Right hindlimb (tissue), 1 donor: ENCODE measurements around the gene INHBB.
"Not testable (repeated sequence)": the region's sequence is repeated elsewhere in the genome, so short reads cannot be mapped to it uniquely, and the experiment has no call there.

Experiments used
- DNase-seq: peaks from one replicate; pipeline ENCODE4 v3.0.0-alpha.2; 2018

Gene INHBB

GRCh38 chr2:120316528-120317179 is 29.3 kb upstream of the INHBB start:
- DNase-seq: no peak

- no peak for DNase-seq
These were observed 28.8 kb upstream of the INHBB start for GRCh38 chr2:120317180-120317533.

- no peak for DNase-seq
These were observed 28.0 kb upstream of the INHBB start for GRCh38 chr2:120317916-120318315.

- peak; percentile 83 for DNase-seq
These were observed 27.3 kb upstream of the INHBB start for GRCh38 chr2:120318626-120319025.

GRCh38 chr2:120319123-120319522 is 26.8 kb upstream of the INHBB start:
- DNase-seq: no peak

GRCh38 chr2:120319686-120320317 is 26.1 kb upstream of the INHBB start:
- DNase-seq: no peak

GRCh38 chr2:120320318-120320851 is 25.6 kb upstream of the INHBB start:
- DNase-seq: no peak

GRCh38 chr2:120320887-120321556 is 24.9 kb upstream of the INHBB start:
- DNase-seq: not testable (repeated sequence)

- DNase-seq: no peak
These were observed 24.1 kb upstream of the INHBB start for GRCh38 chr2:120321721-120322284.

GRCh38 chr2:120322329-120322728 is 23.6 kb upstream of the INHBB start:
- DNase-seq: no peak

GRCh38 chr2:120323214-120323613 is 22.7 kb upstream of the INHBB start:
- DNase-seq: peak; percentile 51

- no peak for DNase-seq
These were observed 22.0 kb upstream of the INHBB start for GRCh38 chr2:120323807-120324399.

GRCh38 chr2:120324933-120325332 is 21.0 kb upstream of the INHBB start:
- DNase-seq: no peak

GRCh38 chr2:120326066-120326465 is 19.9 kb upstream of the INHBB start:
- DNase-seq: no peak

GRCh38 chr2:120330946-120331822 is 14.8 kb upstream of the INHBB start:
- no peak for DNase-seq

- DNase-seq: no peak
These were observed 14.0 kb upstream of the INHBB start for GRCh38 chr2:120331903-120332302.

GRCh38 chr2:120332384-120332783 is 13.6 kb upstream of the INHBB start:
- DNase-seq: no peak

- no peak for DNase-seq
These were observed 11.9 kb upstream of the INHBB start for GRCh38 chr2:120334068-120334467.

- DNase-seq: no peak
These were observed 9.2 kb upstream of the INHBB start for GRCh38 chr2:120336749-120337148.

- no peak for DNase-seq
These were observed 7.9 kb upstream of the INHBB start for GRCh38 chr2:120338015-120338414.

GRCh38 chr2:120341977-120342376 is 4.0 kb upstream of the INHBB start:
- DNase-seq: no peak

GRCh38 chr2:120342446-120342845 is 3.5 kb upstream of the INHBB start:
- DNase-seq: no peak
